ENCODE measurements around the gene FOXL2.

Gene FOXL2

GRCh38 chr3:138945709-138946662, 951 bp downstream of the FOXL2 start:
- DNase-seq = no peak

- peak; percentile 44 for DNase-seq
Measured at GRCh38 chr3:138944929-138945708, 1.8 kb downstream of the FOXL2 start.

GRCh38 chr3:138944654-138944928, 2.3 kb downstream of the FOXL2 start:
- DNase-seq = no peak

GRCh38 chr3:138943724-138944653, 2.9 kb downstream of the FOXL2 start:
- peak; percentile 45 for DNase-seq

GRCh38 chr3:138942861-138943623, 3.9 kb downstream of the FOXL2 start:
- no peak for DNase-seq

- DNase-seq = no peak
Measured at GRCh38 chr3:138942271-138942670, 4.7 kb downstream of the FOXL2 start.

GRCh38 chr3:138941259-138941885, 5.6 kb downstream of the FOXL2 start:
- no peak for DNase-seq

- DNase-seq = no peak
Measured at GRCh38 chr3:138940446-138940845, 6.5 kb downstream of the FOXL2 start.

GRCh38 chr3:138939561-138940241, 7.2 kb downstream of the FOXL2 start:
- DNase-seq = no peak

GRCh38 chr3:138938877-138939560, 7.9 kb downstream of the FOXL2 start:
- DNase-seq = no peak

GRCh38 chr3:138938056-138938876, 8.7 kb downstream of the FOXL2 start:
- DNase-seq = no peak

GRCh38 chr3:138937690-138938055, 9.3 kb downstream of the FOXL2 start:
- DNase-seq = no peak

GRCh38 chr3:138936741-138937689, 9.9 kb downstream of the FOXL2 start:
- no peak for DNase-seq

GRCh38 chr3:138935863-138936740, 10.8 kb downstream of the FOXL2 start:
- peak; percentile 76 for DNase-seq

- DNase-seq = no peak
Measured at GRCh38 chr3:138935505-138935862, 11.5 kb downstream of the FOXL2 start.

GRCh38 chr3:138933981-138934691, 12.8 kb downstream of the FOXL2 start:
- DNase-seq = no peak

All from right hindlimb (tissue), 1 donor.